IPS-20b (cell line): ENCODE results near the gene TFG.
A peak's percentile ranks its signal among the peaks of the same experiment; 100 is the strongest.

Source experiments
- H3K27ac ChIP-seq: one replicate; pipeline ENCODE4 v1.5.1; 2013; ENCODE audit warnings: low read length
- H3K27me3 ChIP-seq: 2 replicates; pipeline ENCODE4 v1.6.1; 2013; ENCODE audit warnings: mild to moderate bottlenecking, low read length, inconsistent platforms; ENCODE audit not compliant: insufficient read depth
- H3K36me3 ChIP-seq: 2 replicates; pipeline ENCODE4 v1.6.1; 2013; ENCODE audit warnings: low read depth, mild to moderate bottlenecking, inconsistent platforms, low read length, moderate library complexity; ENCODE audit not compliant: insufficient read depth
- H3K4me1 ChIP-seq: 2 replicates; pipeline ENCODE4 v1.6.1; 2013; ENCODE audit warnings: mild to moderate bottlenecking, control low read depth, inconsistent platforms, low read length, moderate library complexity; ENCODE audit not compliant: insufficient read depth
- H3K4me3 ChIP-seq: 2 replicates; pipeline ENCODE4 v1.5.1; 2013; ENCODE audit warnings: mild to moderate bottlenecking, low read length, inconsistent platforms
- H3K9ac ChIP-seq: 2 replicates; pipeline ENCODE4 v1.6.1; 2013; ENCODE audit warnings: low read depth, mild to moderate bottlenecking, inconsistent platforms, low read length, moderate library complexity
- H3K9me3 ChIP-seq: 2 replicates; pipeline ENCODE4 v1.6.1; 2013; ENCODE audit warnings: mild to moderate bottlenecking, low read depth, low read length, inconsistent platforms; ENCODE audit not compliant: insufficient read depth

TFG gene

DNA sequence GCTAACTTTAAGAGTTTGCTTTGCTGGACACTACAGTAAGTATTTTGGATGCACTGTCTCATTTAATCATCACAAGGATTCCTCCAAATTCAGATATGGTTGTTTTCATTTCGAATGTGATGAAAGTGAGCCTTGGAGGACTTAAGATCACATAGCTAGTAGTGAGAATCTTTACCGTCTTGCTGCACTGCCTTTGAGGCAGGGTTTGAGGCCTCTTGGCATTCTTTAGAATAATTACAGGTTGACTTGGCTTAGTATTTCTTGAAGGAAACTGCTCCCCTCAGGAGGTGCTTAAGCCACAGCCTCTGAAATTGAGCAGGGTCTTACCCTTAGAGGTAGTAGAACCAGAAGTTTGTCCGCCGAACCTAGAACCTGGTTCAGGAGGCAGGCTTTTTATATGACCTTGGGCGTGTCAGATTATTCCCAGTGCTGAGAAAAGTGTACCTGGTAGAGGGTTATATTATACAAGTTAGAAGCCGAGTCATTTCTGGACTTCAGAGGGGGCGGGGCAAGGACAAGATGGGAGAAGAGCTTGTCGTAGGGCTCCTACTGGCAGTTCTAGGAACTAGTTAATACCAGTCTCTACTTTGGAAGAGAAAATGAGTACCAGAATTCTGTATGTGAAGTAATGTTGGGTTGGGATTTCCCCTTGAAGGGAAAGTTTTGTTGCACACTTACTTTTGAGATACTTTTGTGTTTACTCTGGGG lies 1.1 kb downstream of the TFG start:
- Histone ChIP-seq H3K9ac (peak overlapping the region; percentile 91), H3K36me3 (peaks cover 28% of the 10 kb centered on the region), H3K27ac (peak overlapping the region; percentile 1), H3K4me1 (no peaks in the 10 kb centered on the region), H3K4me3 (peak overlapping the region; percentile 94), H3K27me3 (peaks cover 29% of the 10 kb centered on the region), H3K9me3 (no peaks in the 10 kb centered on the region)

DNA sequence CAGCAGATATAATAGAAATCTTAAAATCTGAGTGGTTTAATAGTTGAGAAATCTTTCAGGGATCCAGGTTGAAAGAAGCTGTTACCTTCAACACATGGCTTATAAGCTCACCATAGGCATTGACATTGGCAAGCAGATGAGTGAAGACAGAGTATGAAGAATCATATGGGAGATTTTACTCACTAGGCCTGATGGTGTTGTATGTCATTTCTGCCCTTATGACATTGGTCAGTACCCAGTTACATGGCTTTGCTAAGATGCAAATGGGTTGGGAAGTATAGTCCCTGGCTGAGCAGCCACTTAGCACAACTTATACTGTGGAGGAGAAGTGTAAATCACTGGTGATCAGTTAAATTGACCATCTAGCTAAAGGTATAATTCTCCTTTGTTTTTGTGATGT lies 5.9 kb downstream of the TFG start:
- H3K4me1 ChIP-seq, result no peaks in the 10 kb centered on the region
- no peaks in the 10 kb centered on the region for H3K27me3 ChIP-seq
- no peak overlapping the region for H3K4me3 ChIP-seq
- H3K9ac ChIP-seq, result no peak overlapping the region
- no peak overlapping the region for H3K27ac ChIP-seq
- no peaks in the 10 kb centered on the region for H3K9me3 ChIP-seq
- H3K36me3 ChIP-seq, result peaks cover 69% of the 10 kb centered on the region

DNA sequence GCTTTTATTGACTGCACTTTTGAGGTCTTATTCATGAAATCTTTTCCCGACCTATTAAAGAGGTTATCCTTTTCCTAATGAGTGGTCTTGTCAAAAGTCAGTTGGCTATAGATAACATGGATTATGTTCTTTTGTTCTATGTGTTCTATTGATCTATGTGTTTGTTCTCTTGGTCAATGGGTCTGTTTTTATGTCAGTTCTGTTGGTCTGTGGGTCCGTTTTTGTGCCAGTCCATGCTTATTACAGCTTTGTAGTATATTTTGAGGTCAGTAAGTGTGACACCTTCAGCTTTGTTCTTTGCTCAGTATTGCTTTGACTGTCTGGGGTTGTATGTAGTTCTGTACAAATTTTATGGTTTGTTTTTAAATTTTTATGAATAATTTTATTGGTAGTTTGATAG lies 7.8 kb downstream of the TFG start:
- Histone ChIP-seq H3K36me3 (peaks cover 80% of the 10 kb centered on the region), H3K27me3 (no peaks in the 10 kb centered on the region), H3K27ac (no peak overlapping the region)

DNA sequence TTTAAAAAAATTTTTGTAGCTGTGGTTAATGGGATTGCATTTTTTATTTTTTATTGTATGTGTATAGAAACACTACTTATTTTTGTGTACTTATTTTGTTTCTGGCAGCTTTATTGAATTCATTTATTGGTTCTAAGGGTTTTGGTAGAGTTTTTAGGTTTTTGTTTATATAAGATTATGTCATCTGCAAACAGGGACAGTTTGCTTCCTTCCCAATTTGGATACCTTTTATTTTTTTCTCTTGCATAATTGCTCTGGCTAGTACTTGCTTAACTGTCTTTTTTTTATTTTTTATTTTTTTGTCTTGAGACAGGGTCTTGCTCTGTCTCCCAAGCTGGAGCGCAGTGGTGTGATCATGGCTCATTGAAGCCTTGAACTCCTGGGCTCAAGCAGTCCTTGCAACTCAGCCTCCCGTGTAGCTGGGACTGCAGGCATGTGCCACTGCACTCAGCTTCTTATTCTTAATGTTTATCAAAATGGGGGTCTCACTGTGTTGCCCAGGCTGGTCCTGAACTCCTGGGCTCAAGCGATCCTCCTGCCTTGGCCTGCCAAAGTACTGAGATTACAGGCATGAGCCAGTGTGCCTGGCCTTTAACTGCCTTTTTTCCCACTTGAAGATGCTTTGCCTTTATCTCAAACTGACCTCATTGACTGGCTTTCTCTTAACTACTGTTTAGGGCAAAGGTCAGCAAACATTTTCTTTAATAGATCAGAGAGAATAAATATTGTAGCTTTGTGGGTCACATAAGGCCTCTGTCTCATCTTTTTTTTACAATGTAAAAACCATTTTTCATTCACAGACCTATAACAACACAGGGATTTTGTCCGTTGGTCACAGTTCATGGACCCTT lies 8.6 kb downstream of the TFG start:
- H3K36me3 ChIP-seq, result peaks cover 88% of the 10 kb centered on the region
- no peaks in the 10 kb centered on the region for H3K4me1 ChIP-seq
- H3K27me3 ChIP-seq, result no peaks in the 10 kb centered on the region
- H3K4me3 ChIP-seq, result no peak overlapping the region
- no peak overlapping the region for H3K27ac ChIP-seq
- no peaks in the 10 kb centered on the region for H3K9me3 ChIP-seq
- H3K9ac ChIP-seq, result no peak overlapping the region

More for the DNA sequence above, 7.8 kb downstream of the TFG start:
- Histone ChIP-seq H3K4me3 (no peak overlapping the region), H3K4me1 (no peaks in the 10 kb centered on the region), H3K9ac (no peak overlapping the region), H3K9me3 (no peaks in the 10 kb centered on the region)

DNA sequence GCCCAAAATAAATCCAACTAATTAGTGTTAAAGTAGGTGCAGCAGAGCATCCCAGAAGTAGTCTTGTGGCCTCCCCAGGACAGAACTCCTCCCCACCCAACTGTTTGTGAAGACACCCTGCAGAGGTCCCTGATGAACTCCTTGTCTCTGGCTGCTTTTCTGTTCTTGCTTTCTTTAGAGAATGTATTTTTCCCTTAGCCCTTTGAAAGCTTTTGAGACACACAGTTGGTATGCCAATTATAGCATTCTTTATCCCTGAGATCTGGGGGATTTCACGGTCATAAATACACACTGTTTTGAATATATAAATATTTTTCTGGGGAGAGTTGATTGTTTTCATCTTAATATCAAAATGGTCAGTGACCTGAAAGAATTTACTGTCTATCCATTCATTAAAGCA lies 9.8 kb downstream of the TFG start:
- Histone ChIP-seq H3K27me3 (no peaks in the 10 kb centered on the region), H3K4me1 (no peaks in the 10 kb centered on the region), H3K27ac (no peak overlapping the region), H3K9me3 (no peaks in the 10 kb centered on the region), H3K36me3 (peaks cover 89% of the 10 kb centered on the region), H3K9ac (no peak overlapping the region), H3K4me3 (no peak overlapping the region)

DNA sequence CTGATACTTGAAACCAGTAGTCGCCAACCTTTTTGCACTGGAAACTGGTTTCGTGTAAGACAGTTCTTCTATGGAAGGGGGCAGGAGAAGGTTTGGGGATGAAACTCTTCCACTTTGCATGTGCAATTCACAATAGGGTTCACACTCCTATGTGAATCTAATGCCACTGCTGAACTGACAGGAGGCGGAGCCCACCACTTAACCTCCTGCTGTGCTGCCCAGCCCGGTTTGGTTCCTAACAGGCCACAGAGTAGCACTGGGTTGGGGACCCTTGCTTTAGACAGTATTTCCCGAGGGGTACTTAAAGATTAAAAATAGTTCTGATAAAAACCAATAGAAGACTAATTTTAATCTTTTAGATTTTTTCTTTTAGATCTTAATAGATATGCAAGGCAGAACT lies 11.1 kb downstream of the TFG start:
- Histone ChIP-seq H3K9ac (no peak overlapping the region), H3K4me3 (no peak overlapping the region), H3K27me3 (no peaks in the 10 kb centered on the region), H3K9me3 (no peaks in the 10 kb centered on the region), H3K27ac (no peak overlapping the region), H3K4me1 (no peaks in the 10 kb centered on the region), H3K36me3 (peaks cover 81% of the 10 kb centered on the region)

DNA sequence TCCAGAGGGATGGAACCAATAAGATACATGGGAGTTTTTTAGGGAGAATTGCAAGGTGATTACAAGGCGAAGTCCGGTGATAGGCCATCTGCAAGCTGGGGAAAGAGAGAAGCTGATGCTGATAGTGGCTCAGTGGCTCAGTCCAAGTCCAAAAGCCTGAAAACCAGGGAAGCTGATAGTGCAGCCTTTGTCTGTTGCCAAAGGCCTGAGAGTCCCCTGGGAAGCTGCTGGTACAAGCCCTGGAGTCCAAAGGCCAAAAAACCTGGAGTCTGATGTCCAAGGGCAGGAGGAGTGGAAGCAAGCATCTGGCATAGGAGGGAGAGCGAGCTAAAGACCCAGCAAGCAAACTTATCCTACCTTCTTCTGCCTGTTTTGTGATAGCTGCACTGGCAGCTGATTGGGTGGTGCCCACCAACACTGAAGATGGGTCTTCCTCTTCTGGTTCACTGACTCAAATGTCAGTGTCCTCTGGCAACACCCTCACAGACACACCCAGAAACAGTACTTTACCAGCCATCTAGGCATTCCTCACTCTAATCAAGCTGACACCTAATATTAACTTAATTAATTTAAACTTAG lies 16.7 kb downstream of the TFG start:
- H3K4me3 ChIP-seq, result no peak overlapping the region
- peaks cover 84% of the 10 kb centered on the region for H3K36me3 ChIP-seq
- H3K27ac ChIP-seq, result no peak overlapping the region
- no peaks in the 10 kb centered on the region for H3K9me3 ChIP-seq
- peaks cover 6% of the 10 kb centered on the region; the same call in 1 of the 2 replicates for H3K4me1 ChIP-seq
- H3K9ac ChIP-seq, result no peak overlapping the region
- H3K27me3 ChIP-seq, result no peaks in the 10 kb centered on the region

DNA sequence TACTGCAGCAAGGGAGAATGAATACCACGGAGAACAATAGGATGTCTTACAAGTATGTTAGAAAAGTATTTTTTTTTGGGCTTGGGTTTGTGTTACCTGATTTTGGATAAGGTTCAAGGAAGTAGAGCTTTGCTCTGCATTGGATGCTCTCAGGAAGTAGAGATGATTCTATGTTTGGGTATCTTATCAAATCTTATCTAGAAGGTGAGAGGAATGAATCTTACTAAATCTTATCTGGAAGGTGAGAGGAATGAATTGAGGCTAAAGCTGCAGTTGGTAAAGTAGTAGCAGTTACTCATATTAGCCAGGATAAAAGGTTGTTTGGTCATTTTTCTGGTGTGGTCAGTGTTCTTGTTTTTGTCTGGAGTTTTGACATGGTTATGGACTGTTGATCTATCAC lies 17.4 kb downstream of the TFG start:
- Histone ChIP-seq H3K9me3 (no peaks in the 10 kb centered on the region), H3K36me3 (peaks cover 83% of the 10 kb centered on the region), H3K4me1 (peaks cover 6% of the 10 kb centered on the region; the same call in 1 of the 2 replicates), H3K27me3 (no peaks in the 10 kb centered on the region), H3K27ac (no peak overlapping the region), H3K4me3 (no peak overlapping the region), H3K9ac (no peak overlapping the region)

DNA sequence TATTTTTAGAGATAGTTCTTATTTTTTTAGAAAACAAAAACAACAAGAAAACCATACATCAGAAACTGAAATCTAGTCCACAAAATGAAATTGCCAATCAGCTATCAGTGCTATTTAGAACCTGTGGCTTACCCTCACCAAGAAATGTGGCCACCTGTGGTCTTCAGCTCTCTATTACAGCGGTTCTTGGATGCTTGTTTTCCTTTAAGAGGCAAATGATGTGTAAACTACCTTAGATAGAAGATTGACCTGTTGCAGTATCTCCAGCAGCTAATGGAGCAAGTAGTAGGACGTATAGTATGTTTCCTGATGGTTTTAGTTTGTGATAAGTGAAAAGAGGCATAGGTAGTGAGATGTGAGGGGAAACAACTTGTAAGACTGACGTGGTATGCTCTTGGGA lies 21.2 kb downstream of the TFG start:
- peaks cover 80% of the 10 kb centered on the region for H3K36me3 ChIP-seq
- no peak overlapping the region for H3K4me3 ChIP-seq
- H3K27ac ChIP-seq, result no peak overlapping the region
- no peaks in the 10 kb centered on the region for H3K9me3 ChIP-seq
- H3K4me1 ChIP-seq, result peaks cover 23% of the 10 kb centered on the region
- no peak overlapping the region for H3K9ac ChIP-seq
- no peaks in the 10 kb centered on the region for H3K27me3 ChIP-seq

DNA sequence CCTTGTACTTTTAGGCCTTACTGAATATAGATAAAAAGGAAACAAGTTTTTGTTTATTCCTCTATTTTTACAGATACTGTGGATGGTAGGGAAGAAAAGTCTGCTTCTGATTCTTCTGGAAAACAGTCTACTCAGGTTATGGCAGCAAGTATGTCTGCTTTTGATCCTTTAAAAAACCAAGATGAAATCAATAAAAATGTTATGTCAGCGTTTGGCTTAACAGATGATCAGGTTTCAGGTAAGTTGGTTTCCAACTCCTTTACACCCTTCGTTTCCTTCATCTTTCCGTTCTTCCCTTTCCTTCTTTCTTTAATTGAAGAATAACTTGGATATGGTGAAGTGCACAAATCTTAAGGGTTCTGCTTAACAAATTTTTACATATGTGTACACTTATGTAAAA lies 23.1 kb downstream of the TFG start:
- Histone ChIP-seq H3K4me1 (peaks cover 33% of the 10 kb centered on the region), H3K27ac (no peak overlapping the region), H3K9me3 (no peaks in the 10 kb centered on the region), H3K36me3 (peaks cover 78% of the 10 kb centered on the region), H3K4me3 (no peak overlapping the region), H3K27me3 (no peaks in the 10 kb centered on the region), H3K9ac (no peak overlapping the region)

DNA sequence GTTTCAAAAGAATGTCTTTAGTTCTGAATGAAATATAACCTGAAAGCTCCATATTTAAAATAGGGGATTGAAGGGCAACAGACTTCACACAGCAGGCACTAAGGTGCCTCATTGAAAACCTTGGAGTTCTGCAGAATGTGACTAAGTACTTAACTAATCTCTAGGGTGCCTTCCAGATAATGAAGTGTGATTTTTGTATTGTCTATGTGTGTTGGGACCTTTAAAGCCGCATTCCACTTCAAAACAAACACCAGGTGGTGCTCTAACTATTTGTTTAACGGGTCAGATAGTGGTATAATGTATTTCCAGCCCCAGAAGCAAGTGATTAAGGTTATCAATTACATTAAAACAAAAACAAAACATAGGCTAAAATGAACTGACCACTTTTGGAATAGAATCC lies 28.0 kb downstream of the TFG start:
- H3K36me3 ChIP-seq, result peaks cover 81% of the 10 kb centered on the region
- peaks cover 25% of the 10 kb centered on the region for H3K4me1 ChIP-seq
- no peak overlapping the region for H3K4me3 ChIP-seq
- no peak overlapping the region for H3K27ac ChIP-seq
- H3K9me3 ChIP-seq, result no peaks in the 10 kb centered on the region
- H3K27me3 ChIP-seq, result no peaks in the 10 kb centered on the region
- no peak overlapping the region for H3K9ac ChIP-seq

DNA sequence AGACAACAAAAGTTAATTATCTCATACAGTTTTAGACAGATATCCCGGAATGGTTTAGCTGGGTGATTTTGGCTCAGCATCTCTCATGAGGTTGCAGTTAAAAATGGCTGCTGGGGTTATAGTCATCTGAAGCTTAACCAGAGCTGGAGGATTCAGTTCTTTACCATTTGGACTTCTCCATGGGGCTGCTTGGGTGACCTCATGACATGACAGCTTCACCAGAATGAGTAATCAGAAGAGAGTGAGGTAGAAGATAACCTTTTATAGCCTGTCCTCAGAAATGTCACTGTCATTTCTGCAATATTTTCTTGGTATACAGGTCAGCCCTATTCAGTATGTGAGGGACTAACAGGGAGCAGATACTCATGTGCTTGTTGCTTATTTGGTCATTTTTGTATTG lies 30.9 kb downstream of the TFG start:
- H3K4me3 ChIP-seq, result no peak overlapping the region
- H3K9me3 ChIP-seq, result no peaks in the 10 kb centered on the region
- H3K36me3 ChIP-seq, result peaks cover 91% of the 10 kb centered on the region
- H3K27me3 ChIP-seq, result no peaks in the 10 kb centered on the region
- no peak overlapping the region for H3K9ac ChIP-seq
- H3K27ac ChIP-seq, result no peak overlapping the region
- peaks cover 14% of the 10 kb centered on the region for H3K4me1 ChIP-seq
